H1 (cell line): ENCODE measurements around the gene CETN1. TPM values are rescaled to one million over a fixed set of nuclear protein-coding genes. Genes with fewer than 3 reads are reported as not detected.

Experiments
- CTCF ChIA-PET: fragments of 300-600 bp; sonication (Branson Sonifier 250); formaldehyde crosslinking; loops from one replicate; lab custom pipeline; 2021; ENCODE audit not compliant: partially characterized antibody; lab: Charles Lee
- POLR2A ChIA-PET: fragments of 300-600 bp; sonication (Branson Sonifier 250); formaldehyde crosslinking; loops from one replicate; lab custom pipeline; 2021; ENCODE audit warnings: inconsistent platforms; ENCODE audit not compliant: partially characterized antibody; lab: Charles Lee
- DNase-seq, 2 experiments: peaks; one replicate each; pipeline versions ENCODE4 v3.0.0 to v3.0.0-alpha.2; 2010 to 2022; ENCODE audit warnings: low spot score in 2 of 2, low read depth in 1 of 2, mixed read lengths in 1 of 2
- FAIRE-seq: peaks from 2 replicates; lab custom pipeline; 2011; peaks lifted over from hg19 to GRCh38; lab: Jason Lieb, UNC
- H2AFZ ChIP-seq: 2 replicates; pipeline ENCODE4 v1.8.1; 2012; ENCODE audit warnings: low read length, inconsistent platforms
- H2AK5ac ChIP-seq: 2 replicates; pipeline ENCODE4 v1.6.1; 2013; ENCODE audit warnings: low read depth, low read length
- H2BK120ac ChIP-seq: replicated peaks from 2 replicates; pipeline ENCODE3; 2013; ENCODE audit warnings: low read depth, low read length, inconsistent platforms
- H2BK12ac ChIP-seq: 2 replicates; pipeline ENCODE4 v1.6.1; 2013; ENCODE audit warnings: low read depth, low read length
- H2BK15ac ChIP-seq: 2 replicates; pipeline ENCODE4 v1.6.1; 2013; ENCODE audit warnings: low read length
- H2BK20ac ChIP-seq: 2 replicates; pipeline ENCODE4 v1.6.1; 2013; ENCODE audit warnings: low read length
- H2BK5ac ChIP-seq: 2 replicates; pipeline ENCODE4 v1.6.1; 2013; ENCODE audit warnings: low read depth, low read length
- H3K14ac ChIP-seq: 2 replicates; pipeline ENCODE4 v1.6.1; 2013; ENCODE audit warnings: inconsistent platforms; ENCODE audit not compliant: insufficient read length
- H3K18ac ChIP-seq: 2 replicates; pipeline ENCODE4 v1.6.1; 2013; ENCODE audit warnings: low read length; ENCODE audit errors: extremely low read depth
- H3K23ac ChIP-seq: 2 replicates; pipeline ENCODE4 v1.6.1; 2013; ENCODE audit warnings: inconsistent platforms; ENCODE audit not compliant: insufficient read length
- H3K23me2 ChIP-seq: 2 replicates; pipeline ENCODE4 v1.6.1; 2013; ENCODE audit warnings: low read depth, low read length
- H3K27ac ChIP-seq: 2 replicates; pipeline ENCODE4 v1.6.1; 2011; ENCODE audit warnings: low read depth, low read length, inconsistent platforms
- H3K27me3 ChIP-seq, 4 experiments: replicated peaks in 1 of 4; 1 replicate in 1 of 4; 2 replicates in 3 of 4; pipeline versions ENCODE4 v1.6.1 to v1.8.1; 2011 to 2013; ENCODE audit warnings: low read length in 3 of 4, mild to moderate bottlenecking in 3 of 4, inconsistent platforms in 2 of 4, mixed read lengths in 2 of 4, moderate library complexity in 1 of 4; ENCODE audit not compliant: control insufficient read depth in 3 of 4, insufficient read depth in 3 of 4; ENCODE audit errors: extremely low read depth in 1 of 4
- H3K36me3 ChIP-seq, 4 experiments: 2 replicates each; pipeline versions ENCODE4 v1.6.1 to v1.8.1; 2011 to 2013; ENCODE audit warnings: mild to moderate bottlenecking in 4 of 4, low read length in 3 of 4, moderate library complexity in 2 of 4, control low read depth in 1 of 4, inconsistent platforms in 1 of 4; ENCODE audit not compliant: insufficient read depth in 4 of 4, control insufficient read depth in 2 of 4
- H3K4ac ChIP-seq: replicated peaks from 2 replicates; pipeline ENCODE3; 2013; ENCODE audit warnings: low read length, low read depth, mixed read lengths, inconsistent platforms; ENCODE audit not compliant: insufficient read length
- H3K4me1 ChIP-seq, 4 experiments: replicated peaks in 1 of 4; 1 replicate in 1 of 4; 2 replicates in 3 of 4; pipeline versions ENCODE4 v1.6.1 to v1.8.1; 2011 to 2013; ENCODE audit warnings: low read length in 3 of 4, inconsistent platforms in 2 of 4, mixed read lengths in 1 of 4; ENCODE audit not compliant: insufficient read depth in 4 of 4, control insufficient read depth in 3 of 4
- H3K4me2 ChIP-seq, 2 experiments: 2 replicates each; pipeline versions ENCODE4 v1.6.1 to v1.8.1; 2011 to 2013; ENCODE audit warnings: low read depth in 2 of 2, low read length in 2 of 2, control low read depth in 1 of 2, inconsistent platforms in 1 of 2, mild to moderate bottlenecking in 1 of 2; ENCODE audit not compliant: insufficient read depth in 1 of 2
- H3K4me3 ChIP-seq, 4 experiments: fragments of 200-600, 300-600 bp in 1 of 4; sonication (generic), shearing (Covaris generic), sonication (Bioruptor Twin) in 1 of 4; 2 replicates each; pipeline versions ENCODE4 v1.5.1 to v1.8.1; 2011 to 2016; ENCODE audit warnings: low read length in 4 of 4, low read depth in 3 of 4, control low read depth in 2 of 4, inconsistent platforms in 2 of 4, mild to moderate bottlenecking in 2 of 4, mixed read lengths in 1 of 4, moderate library complexity in 1 of 4; ENCODE audit not compliant: insufficient read depth in 2 of 4; ENCODE audit errors: extremely low read depth in 1 of 4
- H3K56ac ChIP-seq: replicated peaks from 2 replicates; pipeline ENCODE3; 2013; ENCODE audit warnings: low read depth, mild to moderate bottlenecking, mixed read lengths, low read length, inconsistent platforms; ENCODE audit not compliant: insufficient read length
- H3K79me1 ChIP-seq: 2 replicates; pipeline ENCODE4 v1.6.1; 2013; ENCODE audit warnings: low read depth, low read length, control low read depth
- H3K79me2 ChIP-seq, 2 experiments: 2 replicates each; pipeline versions ENCODE4 v1.6.1 to v1.8.1; 2012 to 2013; ENCODE audit warnings: low read length in 2 of 2, mild to moderate bottlenecking in 2 of 2, inconsistent platforms in 1 of 2; ENCODE audit not compliant: insufficient read depth in 2 of 2, control insufficient read depth in 1 of 2
- H3K9ac ChIP-seq, 4 experiments: replicated peaks in 1 of 4; 1 replicate in 1 of 4; 2 replicates in 3 of 4; pipeline versions ENCODE4 v1.6.1 to v1.8.1; 2011 to 2013; ENCODE audit warnings: low read depth in 3 of 4, low read length in 3 of 4, control low read depth in 2 of 4, mild to moderate bottlenecking in 2 of 4, moderate library complexity in 2 of 4, inconsistent platforms in 1 of 4; ENCODE audit errors: extremely low read depth in 1 of 4
- H3K9me3 ChIP-seq, 2 experiments: 2 replicates each; pipeline versions ENCODE4 v1.6.1 to v1.8.1; 2012 to 2013; ENCODE audit warnings: mild to moderate bottlenecking in 2 of 2, moderate library complexity in 2 of 2, control low read depth in 1 of 2, inconsistent platforms in 1 of 2, low read depth in 1 of 2, low read length in 1 of 2, mixed read lengths in 1 of 2; ENCODE audit not compliant: insufficient read depth in 2 of 2
- H4K20me1 ChIP-seq, 2 experiments: replicated peaks in 1 of 2; 2 replicates each; pipeline versions ENCODE3 to v1.8.1; 2011 to 2013; ENCODE audit warnings: inconsistent platforms in 2 of 2, low read length in 2 of 2, mild to moderate bottlenecking in 1 of 2; ENCODE audit not compliant: insufficient read depth in 2 of 2, control insufficient read depth in 1 of 2
- H4K5ac ChIP-seq: 2 replicates; pipeline ENCODE4 v1.6.1; 2013; ENCODE audit warnings: low read length, low read depth, mixed read lengths, inconsistent platforms; ENCODE audit not compliant: insufficient read length
- H4K8ac ChIP-seq: 2 replicates; pipeline ENCODE4 v1.8.0; 2013; ENCODE audit warnings: mild to moderate bottlenecking, moderate library complexity, low read length, inconsistent platforms; ENCODE audit not compliant: insufficient read depth; ENCODE audit errors: extremely low read depth
- H4K91ac ChIP-seq: replicated peaks from 2 replicates; pipeline ENCODE3; 2013; ENCODE audit warnings: low read length, mixed read lengths, inconsistent platforms; ENCODE audit not compliant: insufficient read length
- CHD1 ChIP-seq: IDR thresholded peaks from 2 replicates; pipeline ENCODE4 v1.6.1; 2012; ENCODE audit warnings: low read depth, low read length, improper control_type of control experiment
- CHD2 ChIP-seq: IDR thresholded peaks from 2 replicates; pipeline ENCODE4 v1.6.1; 2012; ENCODE audit warnings: low read length, improper control_type of control experiment
- POLR2A ChIP-seq, 2 experiments: IDR thresholded peaks; 1 replicate in 1 of 2; 2 replicates in 1 of 2; pipeline ENCODE4 v1.6.1; 2011; ENCODE audit warnings: low read depth in 2 of 2, low read length in 2 of 2, mild to moderate bottlenecking in 2 of 2; ENCODE audit errors: control extremely low read depth in 1 of 2
- WGBS, 2 experiments: shearing (Covaris generic) in 1 of 2; methylation state at CpG; one replicate each; pipeline versions ENCODE4 v1.1.6 to v1.1.7; 2013 to 2015; ENCODE audit warnings: low lambda C conversion rate in 2 of 2, mixed read lengths in 2 of 2, inconsistent platforms in 1 of 2, low coverage in 1 of 2, missing lambda C conversion rate in 1 of 2; ENCODE audit not compliant: insufficient replicate concordance in 2 of 2, insufficient coverage in 1 of 2, insufficient read length in 1 of 2; ENCODE audit errors: extremely low coverage in 1 of 2, missing lambda C conversion rate in 1 of 2; 5-methylcytosine and 5-hydroxymethylcytosine counted together
- polyA plus RNA-seq, 7 experiments: library from polyadenylated mRNA; depleted of rRNA in 3 of 7; stranded (reverse) in 5 of 7; unstranded in 2 of 7; fragments of >200 nt in 5 of 7; fragments of 200-250 nt in 2 of 7; gene quantifications; 1 replicate in 5 of 7; 2 replicates in 1 of 7; 4 replicates in 1 of 7; pipeline versions ENCODE4 v1.2.1 to v1.2.3, GENCODE V29; 2011 to 2013; ENCODE audit warnings: missing spikeins in 2 of 7, mixed read lengths in 2 of 7
- total RNA-seq: library from RNA; stranded (reverse); fragmentation: NEBNext Ultra II Directional; extraction: Animal tissue kit (Norgen Biotek cat#: 25700); gene quantifications from 2 replicates; pipeline ENCODE4 v1.2.1, GENCODE V29; 2021

The CETN1 gene
- total and polyA plus RNA-seq, 2 of the 8 experiments (the other 6 are each of a cell fraction or from before 2014, with no cell fraction given), result not detected

DNA sequence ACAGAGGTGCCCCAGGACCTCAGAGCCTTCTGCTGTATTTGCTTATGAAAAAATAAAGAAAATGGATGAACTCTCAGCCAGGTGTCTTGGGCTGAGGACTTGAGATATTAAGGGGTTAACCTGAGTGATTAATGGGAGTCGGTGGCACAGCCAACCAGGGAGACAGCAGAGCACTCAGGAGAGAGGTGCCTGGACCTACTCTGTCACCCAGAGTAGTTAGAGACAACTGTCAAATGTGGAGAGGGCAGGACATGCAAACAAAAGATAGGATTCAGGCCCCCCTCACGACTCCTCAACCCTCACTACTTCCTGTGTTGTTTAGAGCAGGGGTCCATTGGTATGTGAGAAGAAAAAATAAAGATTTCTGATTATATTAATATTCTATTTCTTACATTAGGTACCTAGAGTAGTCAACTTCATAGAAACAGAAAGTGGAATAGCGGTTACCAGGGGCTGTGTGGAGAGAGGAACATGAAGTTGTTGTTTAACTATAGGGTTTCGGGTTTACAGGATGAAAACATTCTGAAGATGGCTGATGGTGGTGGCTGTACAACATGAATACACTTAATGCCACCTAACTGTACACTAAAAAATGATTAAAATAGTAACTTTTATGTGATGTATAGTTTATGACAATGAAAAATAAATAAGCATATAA, 28.6 kb upstream of the CETN1 start:
- H3K79me1 ChIP-seq, result no peaks in the 10 kb centered on the region
- no peak overlapping the region for H3K27ac ChIP-seq
- H3K4me1 ChIP-seq, result no peaks in the 10 kb centered on the region
- no peak overlapping the region for H2BK12ac ChIP-seq
- H3K4me3 ChIP-seq, result no peak overlapping the region
- no peaks in the 10 kb centered on the region for H3K36me3 ChIP-seq
- DNase-seq, result no peak
- H3K14ac ChIP-seq, result no peak overlapping the region
- H4K8ac ChIP-seq, result no peak overlapping the region
- 87% methylated on average over 4 of the region's 4 CpGs; no CpG with 5 or more reads in 1 of the 2 experiments for WGBS, 2 experiments
- H3K9ac ChIP-seq, result no peak overlapping the region
- no peak for TF ChIP-seq CHD2
- TF ChIP-seq CHD1, result no peak
- no peak for TF ChIP-seq POLR2A (IDR thresholded peaks at IDR 0.05; ENCODE audit: control extremely low read depth in 1 of 2, low read depth in 2 of 2, low read length in 2 of 2)
- no peaks in the 10 kb centered on the region for H3K79me2 ChIP-seq
- no peaks in the 10 kb centered on the region for H4K20me1 ChIP-seq
- POLR2A ChIA-PET, result no interaction called here
- no peaks in the 10 kb centered on the region for H3K27me3 ChIP-seq
- no peak overlapping the region for H3K56ac ChIP-seq
- no peak overlapping the region for H2BK15ac ChIP-seq
- no peak overlapping the region for H2AK5ac ChIP-seq
- no peak overlapping the region for H3K4me2 ChIP-seq
- H3K23ac ChIP-seq, result no peak overlapping the region
- H4K5ac ChIP-seq, result no peak overlapping the region
- H4K91ac ChIP-seq, result no peak overlapping the region
- no peaks in the 10 kb centered on the region for H3K23me2 ChIP-seq
- H2BK120ac ChIP-seq, result no peak overlapping the region
- no peak overlapping the region for H2BK5ac ChIP-seq
- no peak overlapping the region for H3K18ac ChIP-seq
- no peak overlapping the region for H3K4ac ChIP-seq
- H2BK20ac ChIP-seq, result no peak overlapping the region
- no peak for FAIRE-seq
- no peak overlapping the region for H2AFZ ChIP-seq
- peaks cover 0 to 6% of the 10 kb centered on the region in 2 experiments; a peak in 2 of 4 replicates for H3K9me3 ChIP-seq
- CTCF ChIA-PET, result no interaction called here
